Thoracic aorta (tissue), 2 donors: ENCODE measurements around the gene EMC10. TPM values are rescaled to one million over a fixed set of nuclear protein-coding genes. Genes with fewer than 3 reads are reported as not detected.

Source experiments
- ATAC-seq: fragments of 150-250 bp; one replicate; pipeline ENCODE4 v1.8.0; 2017; ENCODE audit warnings: low read depth; ENCODE audit not compliant: insufficient number of reproducible peaks, low FRiP score
- DNase-seq: peaks from one replicate; pipeline ENCODE4 v3.0.0-alpha.2; 2020; ENCODE audit warnings: low spot score
- H3K27ac ChIP-seq, 2 donors: fragments of 200-600 bp; sonication (generic); 1 replicate in 1 of 2; 2 replicates in 1 of 2; pipeline ENCODE4 v1.5.1; 2016; ENCODE audit warnings: mild to moderate bottlenecking in 2 of 2, moderate library complexity in 2 of 2
- H3K27me3 ChIP-seq: fragments of 200-600 bp; sonication (generic); replicated peaks from 2 replicates; pipeline ENCODE4 v1.6.0; 2016; ENCODE audit warnings: mild to moderate bottlenecking; ENCODE audit not compliant: insufficient read depth
- H3K36me3 ChIP-seq: fragments of 200-600 bp; sonication (generic); one replicate; pipeline ENCODE4 v1.5.1; 2016
- H3K4me1 ChIP-seq, 2 donors: fragments of 200-600 bp; sonication (generic); 1 replicate in 1 of 2; 2 replicates in 1 of 2; pipeline versions ENCODE4 v1.5.1 to v1.6.0; 2016; ENCODE audit warnings: low read depth in 2 of 2, mild to moderate bottlenecking in 1 of 2; ENCODE audit not compliant: control insufficient read depth in 1 of 2
- H3K4me3 ChIP-seq: fragments of 200-600 bp; sonication (generic); 2 replicates; pipeline ENCODE4 v1.5.1; 2016; ENCODE audit warnings: mild to moderate bottlenecking
- H3K9me3 ChIP-seq: fragments of 200-600 bp; sonication (generic); 2 replicates; pipeline ENCODE4 v1.5.1; 2016
- total RNA-seq, 2 donors: library from RNA; depleted of rRNA; stranded (reverse); fragments of >200 nt; gene quantifications; one replicate each; pipeline versions ENCODE4 v1.1.0 to v1.2.3, GENCODE V29; 2016
- TF ChIP-seq, protein P1 (sequence below): fragments of 200-600 bp; sonication (generic); IDR thresholded peaks from one replicate; pipeline ENCODE4 v1.5.1; 2019; ENCODE audit warnings: antibody characterized with exemption

EMC10 gene
- total RNA-seq, result 100 to 1,000 TPM in 1 of 2 donors, 10 to 100 TPM in 1; 85.6 to 139 TPM

DNA sequence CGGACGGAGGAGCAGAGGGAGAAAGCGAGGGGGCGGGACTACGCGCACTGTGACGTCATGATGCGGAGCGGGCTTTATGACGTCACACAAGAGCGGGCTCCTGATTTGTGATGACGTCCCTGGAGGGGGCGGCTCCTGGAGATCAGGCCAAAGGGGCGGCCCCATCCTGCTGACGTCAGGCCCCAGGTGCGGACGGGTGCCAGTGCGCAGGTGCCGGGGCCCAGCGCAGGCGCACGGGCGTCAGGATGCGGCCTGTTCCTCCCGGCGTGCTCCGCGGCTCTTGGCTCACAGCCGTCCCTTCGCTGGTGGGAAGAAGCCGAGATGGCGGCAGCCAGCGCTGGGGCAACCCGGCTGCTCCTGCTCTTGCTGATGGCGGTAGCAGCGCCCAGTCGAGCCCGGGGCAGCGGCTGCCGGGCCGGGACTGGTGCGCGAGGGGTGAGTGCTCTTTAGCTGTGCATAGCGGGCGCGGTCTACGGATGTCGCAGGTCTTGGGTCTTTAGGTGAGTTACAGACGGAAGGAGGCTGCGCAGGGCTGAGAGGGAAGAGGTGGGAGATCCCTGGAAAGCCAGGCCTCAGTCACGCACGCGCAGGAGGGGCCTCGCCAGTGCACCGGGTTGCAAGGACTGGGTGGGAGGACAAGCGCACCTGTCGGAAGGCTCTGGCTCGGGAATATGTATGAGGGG, at the start of gene EMC10, which contains the start of gene GARIN5A:
Gene EMC10, plus strand, starts transcription at position 284 of the 683 bp plus-strand sequence. Its CDS starts 38 bp downstream, at position 322.
Gene GARIN5A, minus strand, starts transcription at position 625 of the 683 bp plus-strand sequence. Its CDS starts 460 bp downstream, at position 165.
- TF ChIP-seq, protein P1, sequence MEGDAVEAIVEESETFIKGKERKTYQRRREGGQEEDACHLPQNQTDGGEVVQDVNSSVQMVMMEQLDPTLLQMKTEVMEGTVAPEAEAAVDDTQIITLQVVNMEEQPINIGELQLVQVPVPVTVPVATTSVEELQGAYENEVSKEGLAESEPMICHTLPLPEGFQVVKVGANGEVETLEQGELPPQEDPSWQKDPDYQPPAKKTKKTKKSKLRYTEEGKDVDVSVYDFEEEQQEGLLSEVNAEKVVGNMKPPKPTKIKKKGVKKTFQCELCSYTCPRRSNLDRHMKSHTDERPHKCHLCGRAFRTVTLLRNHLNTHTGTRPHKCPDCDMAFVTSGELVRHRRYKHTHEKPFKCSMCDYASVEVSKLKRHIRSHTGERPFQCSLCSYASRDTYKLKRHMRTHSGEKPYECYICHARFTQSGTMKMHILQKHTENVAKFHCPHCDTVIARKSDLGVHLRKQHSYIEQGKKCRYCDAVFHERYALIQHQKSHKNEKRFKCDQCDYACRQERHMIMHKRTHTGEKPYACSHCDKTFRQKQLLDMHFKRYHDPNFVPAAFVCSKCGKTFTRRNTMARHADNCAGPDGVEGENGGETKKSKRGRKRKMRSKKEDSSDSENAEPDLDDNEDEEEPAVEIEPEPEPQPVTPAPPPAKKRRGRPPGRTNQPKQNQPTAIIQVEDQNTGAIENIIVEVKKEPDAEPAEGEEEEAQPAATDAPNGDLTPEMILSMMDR, result no peak
- H3K4me3 ChIP-seq, result peak within 1 kb of the TSS; percentile 97
- H3K27ac ChIP-seq, result no peak within 1 kb of the TSS

GRCh38 chr19:50427318-50427925, 48.9 kb upstream of the EMC10 start:
- peaks cover 2% of the 10 kb centered on the region for H3K27me3 ChIP-seq
- H3K36me3 ChIP-seq, result no peaks in the 10 kb centered on the region
- H3K4me3 ChIP-seq, result peak overlapping the region; percentile 48
- TF ChIP-seq, protein P1, result no peak
- no peak for DNase-seq
- H3K4me1 ChIP-seq, result peaks cover 4 to 11% of the 10 kb centered on the region in 2 donors
- no peak overlapping the region for H3K27ac ChIP-seq
- no peak for ATAC-seq
- no peaks in the 10 kb centered on the region for H3K9me3 ChIP-seq

More for the DNA sequence above, at the start of gene EMC10, which contains the start of gene GARIN5A:
- H3K4me1 ChIP-seq, result peaks cover 8 to 17% of the 10 kb centered on the region in 2 donors
- no peaks in the 10 kb centered on the region for H3K27me3 ChIP-seq
- peaks cover 23% of the 10 kb centered on the region for H3K36me3 ChIP-seq
- DNase-seq, result peak; percentile 53
- no peaks in the 10 kb centered on the region for H3K9me3 ChIP-seq
- ATAC-seq, result peak; percentile 81

DNA sequence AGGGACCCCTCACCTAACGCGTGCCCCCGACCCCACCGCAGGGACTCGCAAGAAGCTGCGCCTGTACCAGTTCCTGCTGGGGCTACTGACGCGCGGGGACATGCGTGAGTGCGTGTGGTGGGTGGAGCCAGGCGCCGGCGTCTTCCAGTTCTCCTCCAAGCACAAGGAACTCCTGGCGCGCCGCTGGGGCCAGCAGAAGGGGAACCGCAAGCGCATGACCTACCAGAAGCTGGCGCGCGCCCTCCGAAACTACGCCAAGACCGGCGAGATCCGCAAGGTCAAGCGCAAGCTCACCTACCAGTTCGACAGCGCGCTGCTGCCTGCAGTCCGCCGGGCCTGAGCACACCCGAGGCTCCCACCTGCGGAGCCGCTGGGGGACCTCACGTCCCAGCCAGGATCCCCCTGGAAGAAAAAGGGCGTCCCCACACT, 48.3 kb upstream of the EMC10 start:
- Histone ChIP-seq H3K4me1 (peaks cover 6 to 13% of the 10 kb centered on the region in 2 donors), H3K27ac (no peak overlapping the region), H3K9me3 (no peaks in the 10 kb centered on the region), H3K36me3 (no peaks in the 10 kb centered on the region), H3K4me3 (peak overlapping the region; percentile 48), H3K27me3 (peaks cover 5% of the 10 kb centered on the region)
- TF ChIP-seq, protein P1, result no peak
- DNase-seq (no peak), ATAC-seq (no peak)

GRCh38 chr19:50428772-50429463, 47.4 kb upstream of the EMC10 start:
- TF ChIP-seq, protein P1, result no peak
- H3K27ac ChIP-seq, result no peak overlapping the region
- H3K27me3 ChIP-seq, result peaks cover 5% of the 10 kb centered on the region
- no peak overlapping the region for H3K4me3 ChIP-seq
- H3K4me1 ChIP-seq, result peaks cover 6 to 13% of the 10 kb centered on the region in 2 donors
- H3K9me3 ChIP-seq, result no peaks in the 10 kb centered on the region
- no peak for DNase-seq
- H3K36me3 ChIP-seq, result no peaks in the 10 kb centered on the region
- ATAC-seq, result no peak

- peak overlapping the region; percentile 72 for H3K4me3 ChIP-seq
- TF ChIP-seq, protein P1, result no peak
- no peak overlapping the region for H3K27ac ChIP-seq
- no peaks in the 10 kb centered on the region for H3K9me3 ChIP-seq
- H3K36me3 ChIP-seq, result no peaks in the 10 kb centered on the region
- peaks cover 5% of the 10 kb centered on the region for H3K27me3 ChIP-seq
- ATAC-seq (no peak), DNase-seq (no peak)
- H3K4me1 ChIP-seq, result peaks cover 6 to 13% of the 10 kb centered on the region in 2 donors
Measured at GRCh38 chr19:50430888-50431342, 45.4 kb upstream of the EMC10 start.
